ENCODE results near the gene SMIM28.

Gene SMIM28

GRCh38 chr6:138429761-138430160 is 52.1 kb downstream of the SMIM28 start:
- H3K4me3 ChIP-seq (ENCODE audit: low read depth, low read length) = no peak overlapping the region
- no peak for TF ChIP-seq CTCF (conservative IDR thresholded peaks at IDR 0.05; ENCODE audit: low read depth, low read length)
- DNase-seq (ENCODE audit: low read depth) = no peak

DNA sequence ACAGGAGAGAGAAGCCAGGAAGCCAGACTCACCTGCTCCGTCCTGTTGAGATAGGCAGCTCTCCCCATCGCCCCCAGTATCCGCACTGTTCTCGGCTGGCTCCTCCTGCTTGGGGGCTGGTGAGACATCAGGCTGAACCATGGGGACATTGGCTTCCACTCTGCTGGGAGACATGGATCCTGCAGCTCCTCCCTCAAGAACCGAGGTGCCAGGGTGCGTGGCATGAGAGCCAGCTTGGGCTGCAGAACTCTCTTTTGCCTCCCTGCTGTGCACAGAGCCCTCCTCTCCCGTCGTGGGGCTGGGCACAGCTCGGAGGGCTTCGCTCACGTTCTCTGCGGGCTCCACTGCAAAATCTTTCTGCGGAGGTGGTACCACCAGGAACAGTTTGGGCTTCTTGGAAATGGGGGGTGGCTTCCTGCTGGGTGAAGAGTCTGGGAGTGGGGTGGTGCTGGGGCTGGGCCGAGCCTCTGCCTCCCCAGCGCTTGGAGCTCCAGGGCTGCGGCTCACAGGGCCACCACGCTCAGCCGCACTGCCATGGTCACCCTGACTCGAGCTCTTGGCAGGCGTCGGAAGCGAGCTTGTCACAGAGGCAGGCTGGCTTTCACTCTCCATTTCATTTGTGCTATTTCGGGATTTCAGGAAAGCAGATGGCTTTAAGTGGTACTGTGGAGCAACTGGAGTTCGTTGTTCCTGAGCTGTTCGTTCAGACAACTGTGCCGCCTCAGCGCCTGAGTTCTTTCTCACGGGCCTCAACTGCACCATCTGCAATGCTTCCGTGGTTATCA is 52.8 kb downstream of the SMIM28 start:
- H3K4me3 ChIP-seq (ENCODE audit: low read depth, low read length) = no peak overlapping the region
- DNase-seq (ENCODE audit: low read depth) = no peak
- no peak for TF ChIP-seq CTCF (conservative IDR thresholded peaks at IDR 0.05; ENCODE audit: low read depth, low read length)

DNA sequence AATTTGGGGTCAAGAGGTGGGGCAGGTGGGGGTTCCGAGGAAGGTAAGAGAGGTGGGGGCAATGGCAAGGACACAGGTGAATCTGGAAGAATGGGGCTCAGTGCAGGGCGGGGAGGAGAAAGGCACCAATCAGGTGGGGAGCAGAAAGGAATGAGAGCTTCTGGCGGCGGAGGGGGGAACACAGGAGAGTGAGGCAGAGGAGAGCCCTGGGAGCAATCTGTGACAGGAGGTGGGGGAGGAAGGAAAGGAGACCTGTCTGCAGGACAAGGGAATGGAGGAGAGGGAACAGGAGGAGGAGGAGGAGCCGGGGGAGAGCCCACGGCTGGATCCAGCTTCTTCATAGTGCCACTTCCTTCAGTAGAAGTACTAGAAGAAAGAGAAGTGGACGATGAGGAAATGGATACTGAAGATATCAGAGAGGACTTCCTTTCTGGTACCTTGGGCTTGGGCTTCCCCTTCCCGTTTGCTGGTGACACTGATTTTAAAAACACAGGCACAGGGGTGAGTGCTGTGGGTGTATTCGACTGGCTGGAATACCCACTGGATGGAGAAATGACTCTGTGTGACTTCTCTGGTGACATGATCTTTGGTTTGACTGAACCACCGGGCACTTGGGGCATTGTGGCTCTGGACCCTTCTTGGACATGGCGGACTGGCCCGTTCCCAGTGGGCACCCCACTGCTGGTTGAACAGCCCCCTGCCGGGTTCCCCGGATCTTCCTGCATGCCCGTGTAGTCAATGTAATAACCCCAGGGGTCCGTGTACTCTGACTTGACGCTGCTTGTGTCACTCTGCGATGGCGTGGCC is 53.8 kb downstream of the SMIM28 start:
- TF ChIP-seq CTCF (conservative IDR thresholded peaks at IDR 0.05; ENCODE audit: low read depth, low read length) = no peak
- no peak for DNase-seq (ENCODE audit: low read depth)
- H3K4me3 ChIP-seq (ENCODE audit: low read depth, low read length) = no peak overlapping the region

GRCh38 chr6:138432063-138432356 is 54.3 kb downstream of the SMIM28 start:
- DNase-seq (ENCODE audit: low read depth) = no peak

More at GRCh38 chr6:138432063-138432356, 54.3 kb downstream of the SMIM28 start:
- H3K4me3 ChIP-seq (ENCODE audit: low read depth, low read length) = no peak overlapping the region
- TF ChIP-seq CTCF (conservative IDR thresholded peaks at IDR 0.05; ENCODE audit: low read depth, low read length) = no peak
